Esophagus squamous epithelium (tissue), 4 donors: Measurements from ENCODE around the gene EMP1.

Source experiments
- CTCF ChIP-seq, 6 experiments: fragments of 450-650 bp in 4 of 6; fragments of 200-600 bp in 2 of 6; sonication (generic) in 2 of 6; IDR thresholded peaks; one replicate each; pipeline ENCODE4 v1.5.1; 2016 to 2019; ENCODE audit warnings: antibody characterized with exemption in 6 of 6, mild to moderate bottlenecking in 4 of 6, moderate library complexity in 4 of 6
- POLR2A ChIP-seq, 4 donors: fragments of 450-650 bp; IDR thresholded peaks; one replicate each; pipeline ENCODE4 v1.6.1; 2017; ENCODE audit warnings: antibody characterized with exemption in 4 of 4, mild to moderate bottlenecking in 4 of 4, moderate library complexity in 3 of 4

- TF ChIP-seq CTCF (IDR thresholded peaks at IDR 0.05) (peak in 4 of 6 experiments; percentile 14 to 40 (median 18)), POLR2A (IDR thresholded peaks at IDR 0.05) (no peak)
Measured at GRCh38 chr12:13208533-13209435, 12.3 kb downstream of the EMP1 start.
